GM12891 (cell line): ENCODE results near the gene PHKA2.

ENCODE experiments used
- PAX5 ChIP-seq: IDR thresholded peaks from 2 replicates; pipeline ENCODE4 v1.6.1; 2011; ENCODE audit warnings: low read length, moderate library complexity, mild to moderate bottlenecking; ENCODE audit not compliant: insufficient read depth, severe bottlenecking
- POLR2A ChIP-seq: IDR thresholded peaks from 2 replicates; pipeline ENCODE4 v1.6.1; 2011; ENCODE audit warnings: low read depth, low read length, control low read depth
- POLR2AphosphoS5 ChIP-seq: IDR thresholded peaks from 2 replicates; pipeline ENCODE4 v1.6.1; 2011; ENCODE audit warnings: low read depth, low read length, control low read depth
- POU2F2 ChIP-seq: IDR thresholded peaks from 2 replicates; pipeline ENCODE4 v1.6.1; 2011; ENCODE audit warnings: low read depth, mild to moderate bottlenecking, control low read depth, low read length, moderate library complexity
- SPI1 ChIP-seq: IDR thresholded peaks from 2 replicates; pipeline ENCODE4 v1.6.1; 2011; ENCODE audit warnings: low read depth, low read length, control low read depth
- TAF1 ChIP-seq: IDR thresholded peaks from 2 replicates; pipeline ENCODE4 v1.6.1; 2011; ENCODE audit warnings: low read depth, low read length, control low read depth

DNA sequence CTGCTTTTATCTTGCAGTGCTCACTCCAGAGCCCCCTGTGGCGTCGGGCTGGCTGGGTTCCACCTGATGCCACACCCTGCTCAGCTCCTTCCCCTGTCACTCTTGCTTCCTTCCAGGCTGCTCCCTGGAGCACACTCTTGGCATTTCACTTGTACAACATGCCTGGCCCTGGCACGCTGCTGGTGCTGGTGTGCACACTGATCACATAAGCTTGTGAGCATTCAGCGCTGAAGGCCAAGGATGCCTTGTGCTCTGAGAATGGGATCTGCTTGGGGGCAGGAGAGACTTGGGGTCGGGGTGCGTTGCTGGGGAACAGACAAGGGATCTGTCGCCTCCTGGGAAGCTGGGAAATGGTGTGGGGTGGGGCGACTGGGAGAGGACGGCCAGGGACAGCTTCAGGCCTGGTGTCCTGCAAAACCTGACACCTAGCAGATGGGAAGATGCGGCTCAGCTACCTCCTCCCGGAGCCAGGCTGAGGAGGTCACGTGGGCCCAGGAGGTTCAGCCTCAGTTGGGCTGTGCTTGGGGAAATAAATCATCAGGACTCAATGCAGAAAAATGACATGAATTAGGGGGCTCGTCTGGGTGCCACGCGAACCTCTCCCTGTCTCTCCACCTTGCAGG, 108.5 kb downstream of the PHKA2 start:
- TF ChIP-seq POLR2AphosphoS5: no peak
- no peak for TF ChIP-seq POLR2A
- no peak for TF ChIP-seq TAF1
- TF ChIP-seq SPI1: no peak
- no peak for TF ChIP-seq PAX5
- TF ChIP-seq POU2F2: no peak
